B cell (primary cell): ENCODE results near the gene HTN3.

ENCODE experiments used
- EZH2 ChIP-seq: IDR thresholded peaks from 2 replicates; pipeline ENCODE4 v1.6.1; 2012; ENCODE audit warnings: borderline replicate concordance, low read depth, mild to moderate bottlenecking, moderate library complexity, low read length; ENCODE audit not compliant: insufficient read depth, poor library complexity, severe bottlenecking
- TF ChIP-seq, protein P1 (sequence below): fragments of 200-600 bp; IDR thresholded peaks from one replicate; pipeline ENCODE4 v1.8.0; 2022; ENCODE audit warnings: antibody characterized with exemption, mild to moderate bottlenecking

DNA sequence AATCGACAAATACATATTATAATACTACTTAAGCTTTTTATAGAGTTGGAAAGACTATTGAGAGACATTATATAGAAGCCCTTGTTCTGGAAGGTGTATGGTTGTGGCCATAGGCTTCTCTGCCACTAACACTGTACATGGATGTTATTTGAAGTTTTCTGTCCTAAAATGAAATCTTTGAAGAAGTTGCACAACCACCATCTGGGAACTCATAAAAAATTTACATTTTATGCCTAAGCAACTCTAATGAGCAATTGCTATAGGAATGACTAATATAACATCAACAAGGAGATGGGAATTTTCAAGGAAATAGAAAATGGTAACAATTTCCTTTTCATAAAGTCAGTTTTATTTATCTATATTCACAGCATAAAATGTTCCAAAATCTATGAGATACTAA is 29.4 kb downstream of the HTN3 start:
- TF ChIP-seq, protein P1, sequence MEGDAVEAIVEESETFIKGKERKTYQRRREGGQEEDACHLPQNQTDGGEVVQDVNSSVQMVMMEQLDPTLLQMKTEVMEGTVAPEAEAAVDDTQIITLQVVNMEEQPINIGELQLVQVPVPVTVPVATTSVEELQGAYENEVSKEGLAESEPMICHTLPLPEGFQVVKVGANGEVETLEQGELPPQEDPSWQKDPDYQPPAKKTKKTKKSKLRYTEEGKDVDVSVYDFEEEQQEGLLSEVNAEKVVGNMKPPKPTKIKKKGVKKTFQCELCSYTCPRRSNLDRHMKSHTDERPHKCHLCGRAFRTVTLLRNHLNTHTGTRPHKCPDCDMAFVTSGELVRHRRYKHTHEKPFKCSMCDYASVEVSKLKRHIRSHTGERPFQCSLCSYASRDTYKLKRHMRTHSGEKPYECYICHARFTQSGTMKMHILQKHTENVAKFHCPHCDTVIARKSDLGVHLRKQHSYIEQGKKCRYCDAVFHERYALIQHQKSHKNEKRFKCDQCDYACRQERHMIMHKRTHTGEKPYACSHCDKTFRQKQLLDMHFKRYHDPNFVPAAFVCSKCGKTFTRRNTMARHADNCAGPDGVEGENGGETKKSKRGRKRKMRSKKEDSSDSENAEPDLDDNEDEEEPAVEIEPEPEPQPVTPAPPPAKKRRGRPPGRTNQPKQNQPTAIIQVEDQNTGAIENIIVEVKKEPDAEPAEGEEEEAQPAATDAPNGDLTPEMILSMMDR = no peak
- no peak for TF ChIP-seq EZH2
